Hepatocyte (in vitro differentiated cells): ENCODE results near the gene STK24. TPM values are rescaled to one million over a fixed set of nuclear protein-coding genes. Genes with fewer than 3 reads are reported as not detected.

ENCODE experiments used
- DNase-seq: peaks from one replicate; pipeline ENCODE4 v3.0.0-alpha.2; 2016; ENCODE audit warnings: low spot score
- H2AFZ ChIP-seq: fragments of 200-600 bp; sonication (generic); 2 replicates; pipeline ENCODE4 v1.6.0; 2016; ENCODE audit warnings: antibody characterized with exemption, mild to moderate bottlenecking
- H3K27ac ChIP-seq: fragments of 200-600 bp; sonication (generic); 2 replicates; pipeline ENCODE4 v1.5.1; 2016; ENCODE audit warnings: mild to moderate bottlenecking
- H3K27me3 ChIP-seq: fragments of 200-600 bp; sonication (generic); 2 replicates; pipeline ENCODE4 v1.6.1; 2016
- H3K36me3 ChIP-seq: fragments of 200-600 bp; sonication (generic); replicated peaks from 2 replicates; pipeline ENCODE4 v1.5.1; 2016; ENCODE audit warnings: low read depth; ENCODE audit not compliant: insufficient read depth
- H3K4me1 ChIP-seq: fragments of 200-600 bp; sonication (generic); 2 replicates; pipeline ENCODE4 v1.5.1; 2016; ENCODE audit warnings: mild to moderate bottlenecking, moderate library complexity; ENCODE audit not compliant: insufficient read depth
- H3K4me2 ChIP-seq: fragments of 200-600 bp; sonication (generic); 2 replicates; pipeline ENCODE4 v1.6.0; 2016
- H3K4me3 ChIP-seq: fragments of 200-600 bp; sonication (generic); 2 replicates; pipeline ENCODE4 v1.5.1; 2016; ENCODE audit warnings: mild to moderate bottlenecking
- H3K79me2 ChIP-seq: fragments of 200-600 bp; sonication (generic); 2 replicates; pipeline ENCODE4 v1.6.0; 2017; ENCODE audit warnings: mild to moderate bottlenecking
- H3K9me2 ChIP-seq: fragments of 200-600 bp; sonication (generic); replicated peaks from 2 replicates; pipeline ENCODE4 v1.6.0; 2017; ENCODE audit warnings: mild to moderate bottlenecking; ENCODE audit not compliant: insufficient read depth
- H3K9me3 ChIP-seq: fragments of 200-600 bp; sonication (generic); 2 replicates; pipeline ENCODE4 v1.5.1; 2016; ENCODE audit warnings: low read depth, mild to moderate bottlenecking
- H4K20me1 ChIP-seq: fragments of 200-600 bp; sonication (generic); 2 replicates; pipeline ENCODE4 v1.6.0; 2016; ENCODE audit warnings: mild to moderate bottlenecking; ENCODE audit not compliant: insufficient read depth, poor library complexity, severe bottlenecking
- EZH2 ChIP-seq: fragments of 200-600 bp; sonication (generic); IDR thresholded peaks from 2 replicates; pipeline ENCODE4 v1.6.1; 2016; ENCODE audit warnings: antibody characterized with exemption, mild to moderate bottlenecking, borderline replicate concordance
- EZH2phosphoT487 ChIP-seq: fragments of 200-600 bp; sonication (generic); IDR thresholded peaks from one replicate; pipeline ENCODE4 v1.6.1; 2018; ENCODE audit warnings: antibody characterized with exemption, mild to moderate bottlenecking, low read depth, moderate library complexity; ENCODE audit not compliant: unreplicated experiment, severe bottlenecking
- WGBS: methylation state at CpG from one replicate; pipeline ENCODE4 v1.1.6; 2016; ENCODE audit warnings: low lambda C conversion rate; ENCODE audit errors: missing lambda C conversion rate; 5-methylcytosine and 5-hydroxymethylcytosine counted together
- polyA plus RNA-seq: library from polyadenylated mRNA; unstranded; fragments of >200 nt; fragmentation: Nextera tagmentation; extraction: Ambion mirVana; gene quantifications from 2 replicates; pipeline ENCODE4 v1.2.1, GENCODE V29; 2016
- total RNA-seq: library from RNA; depleted of rRNA; stranded (reverse); fragments of >200 nt; gene quantifications from 2 replicates; pipeline ENCODE4 v1.2.3, GENCODE V29; 2014
- TF ChIP-seq, protein P1 (sequence below): fragments of 200-600 bp; sonication (generic); IDR thresholded peaks from 2 replicates; pipeline ENCODE4 v1.5.1; 2016; ENCODE audit warnings: antibody characterized with exemption, mild to moderate bottlenecking; ENCODE audit not compliant: poor library complexity

STK24 gene
- total and polyA plus RNA-seq, 2 experiments from 2014 or later, result 71.2 to 74.4 TPM

DNA sequence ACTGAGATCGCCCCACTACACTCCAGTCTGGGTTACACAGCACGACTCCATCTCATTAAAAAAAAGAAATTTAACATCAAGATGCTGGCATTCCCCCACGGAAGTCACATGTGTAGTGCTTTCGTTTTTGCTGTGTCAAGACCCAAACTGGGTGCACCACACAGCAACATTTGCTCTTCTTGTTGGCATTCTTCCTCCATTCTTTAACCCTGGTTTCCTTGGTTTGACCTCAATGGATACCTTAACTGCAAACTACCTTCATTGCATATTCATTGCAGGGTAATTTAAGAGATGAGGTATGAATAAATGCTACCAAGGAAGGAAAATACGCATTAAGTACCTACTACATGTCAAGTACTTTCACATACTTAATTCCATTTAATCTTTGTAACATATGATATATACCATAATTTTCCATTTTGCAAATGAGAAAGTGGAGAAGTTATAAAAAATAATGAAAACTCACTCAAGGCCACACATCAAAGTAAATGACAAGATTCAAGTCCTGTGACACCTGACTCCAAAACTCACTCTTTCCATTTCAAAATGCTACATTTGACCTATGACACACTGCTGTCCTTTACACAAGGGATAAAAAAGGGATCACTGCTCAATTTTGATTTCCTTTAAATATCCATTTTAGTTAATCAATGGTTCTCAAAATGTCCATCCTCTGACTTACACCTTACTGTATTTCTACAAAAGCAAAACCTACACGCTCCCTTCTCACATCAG lies 59.2 kb downstream of the STK24 start:
- TF ChIP-seq EZH2 (no peak), EZH2phosphoT487 (no peak)
- TF ChIP-seq, protein P1, sequence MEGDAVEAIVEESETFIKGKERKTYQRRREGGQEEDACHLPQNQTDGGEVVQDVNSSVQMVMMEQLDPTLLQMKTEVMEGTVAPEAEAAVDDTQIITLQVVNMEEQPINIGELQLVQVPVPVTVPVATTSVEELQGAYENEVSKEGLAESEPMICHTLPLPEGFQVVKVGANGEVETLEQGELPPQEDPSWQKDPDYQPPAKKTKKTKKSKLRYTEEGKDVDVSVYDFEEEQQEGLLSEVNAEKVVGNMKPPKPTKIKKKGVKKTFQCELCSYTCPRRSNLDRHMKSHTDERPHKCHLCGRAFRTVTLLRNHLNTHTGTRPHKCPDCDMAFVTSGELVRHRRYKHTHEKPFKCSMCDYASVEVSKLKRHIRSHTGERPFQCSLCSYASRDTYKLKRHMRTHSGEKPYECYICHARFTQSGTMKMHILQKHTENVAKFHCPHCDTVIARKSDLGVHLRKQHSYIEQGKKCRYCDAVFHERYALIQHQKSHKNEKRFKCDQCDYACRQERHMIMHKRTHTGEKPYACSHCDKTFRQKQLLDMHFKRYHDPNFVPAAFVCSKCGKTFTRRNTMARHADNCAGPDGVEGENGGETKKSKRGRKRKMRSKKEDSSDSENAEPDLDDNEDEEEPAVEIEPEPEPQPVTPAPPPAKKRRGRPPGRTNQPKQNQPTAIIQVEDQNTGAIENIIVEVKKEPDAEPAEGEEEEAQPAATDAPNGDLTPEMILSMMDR, result no peak
- peaks cover 48% of the 10 kb centered on the region for H4K20me1 ChIP-seq
- H3K27me3 ChIP-seq, result no peaks in the 10 kb centered on the region
- no peak overlapping the region for H2AFZ ChIP-seq
- no peaks in the 10 kb centered on the region for H3K9me2 ChIP-seq
- no peak for DNase-seq
- no peaks in the 10 kb centered on the region for H3K36me3 ChIP-seq
- H3K79me2 ChIP-seq, result peaks cover 98% of the 10 kb centered on the region
- 98% methylated on average over 6 of the region's 6 CpGs for WGBS
- no peaks in the 10 kb centered on the region for H3K9me3 ChIP-seq
- H3K4me2 ChIP-seq, result no peak overlapping the region
- H3K4me1 ChIP-seq, result peaks cover 5% of the 10 kb centered on the region
- no peak overlapping the region for H3K27ac ChIP-seq
- no peak overlapping the region for H3K4me3 ChIP-seq

DNA sequence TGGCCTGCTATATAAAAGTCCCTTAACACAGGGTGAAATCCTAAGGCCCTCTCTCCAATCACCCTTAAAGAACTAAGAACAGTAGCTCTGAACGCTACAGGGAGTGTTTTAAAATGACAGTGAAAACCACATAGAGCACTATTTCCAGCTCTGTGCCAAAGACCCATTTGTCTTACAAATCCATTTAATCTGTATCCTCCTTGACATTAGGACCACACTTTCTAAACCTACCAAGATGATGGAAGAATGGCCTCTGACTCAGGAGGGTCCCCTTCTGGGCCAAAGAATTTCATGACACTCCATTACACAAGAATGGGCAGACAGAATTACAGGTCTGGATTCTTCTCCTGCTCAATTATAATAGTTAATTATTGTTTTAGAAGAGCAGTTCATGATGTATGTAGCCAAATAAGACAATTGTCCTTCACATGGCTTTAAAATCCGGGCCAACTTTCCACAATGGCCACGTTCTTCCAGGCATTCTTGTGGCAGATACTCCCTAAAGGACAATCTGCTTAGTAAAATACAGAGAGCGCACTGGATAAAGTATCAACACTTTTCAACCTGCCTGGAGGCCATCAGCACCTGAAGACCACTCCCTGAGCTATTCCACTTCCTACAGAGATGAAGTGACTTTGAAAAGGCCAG lies 61.0 kb downstream of the STK24 start:
- TF ChIP-seq EZH2phosphoT487 (no peak), EZH2 (no peak)
- TF ChIP-seq, protein P1, result no peak

DNA sequence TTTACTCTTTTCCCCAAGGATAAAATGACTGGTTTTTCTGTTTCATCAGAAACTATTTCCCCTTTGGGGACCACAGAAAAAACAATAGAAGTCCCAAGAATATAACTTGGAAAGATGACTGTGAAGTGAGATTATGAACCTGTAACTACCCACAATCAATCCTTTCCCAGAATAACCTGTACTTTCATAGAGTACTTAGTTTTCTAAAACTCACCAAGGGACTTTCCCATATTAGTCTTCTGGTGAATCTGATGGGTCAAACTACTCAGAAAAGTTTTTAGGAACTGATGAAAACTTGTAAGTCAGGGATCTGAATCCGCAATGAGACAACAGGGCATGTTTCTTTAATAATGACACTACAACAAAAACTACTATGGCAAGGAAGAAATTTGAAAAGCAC lies 62.6 kb downstream of the STK24 start:
- TF ChIP-seq, protein P1, result no peak
- TF ChIP-seq EZH2phosphoT487, result no peak
- no peaks in the 10 kb centered on the region for H3K36me3 ChIP-seq
- no peaks in the 10 kb centered on the region for H3K9me2 ChIP-seq
- no peaks in the 10 kb centered on the region for H3K9me3 ChIP-seq
- H3K79me2 ChIP-seq, result peaks cover 95% of the 10 kb centered on the region
- no peaks in the 10 kb centered on the region for H3K27me3 ChIP-seq
- 97% methylated on average over 1 of the region's 1 CpG for WGBS
- H3K4me2 ChIP-seq, result no peak overlapping the region
- H3K4me3 ChIP-seq, result no peak overlapping the region
- H4K20me1 ChIP-seq, result peaks cover 22% of the 10 kb centered on the region
- no peak overlapping the region for H2AFZ ChIP-seq
- no peak overlapping the region for H3K27ac ChIP-seq
- DNase-seq, result no peak
- peaks cover 8% of the 10 kb centered on the region for H3K4me1 ChIP-seq

More for the DNA sequence above, 61.0 kb downstream of the STK24 start:
- H3K27me3 ChIP-seq, result no peaks in the 10 kb centered on the region
- H3K79me2 ChIP-seq, result peaks cover 98% of the 10 kb centered on the region
- H3K9me3 ChIP-seq, result no peaks in the 10 kb centered on the region
- H3K36me3 ChIP-seq, result no peaks in the 10 kb centered on the region
- H4K20me1 ChIP-seq, result peaks cover 39% of the 10 kb centered on the region
- no peak for DNase-seq
- H3K4me3 ChIP-seq, result no peak overlapping the region
- no peak overlapping the region for H3K4me2 ChIP-seq
- no peak overlapping the region for H2AFZ ChIP-seq
- 88% methylated on average over 4 of the region's 4 CpGs for WGBS
- H3K9me2 ChIP-seq, result no peaks in the 10 kb centered on the region
- H3K4me1 ChIP-seq, result no peaks in the 10 kb centered on the region
- no peak overlapping the region for H3K27ac ChIP-seq
